ENCODE measurements around the gene XXYLT1. TPM values are rescaled to one million over a fixed set of nuclear protein-coding genes. Genes with fewer than 3 reads are reported as not detected.
A peak's percentile ranks its signal among the peaks of the same experiment; 100 is the strongest.

The XXYLT1 gene
- total and polyA plus RNA-seq, 9 of the 15 experiments (the other 6 are each of a cell fraction or from before 2014, with no cell fraction given), result 1.9 to 18.9 (median 15.0) TPM

GRCh38 chr3:195154111-195154791 lies 116.7 kb downstream of the XXYLT1 start:
- Histone ChIP-seq H3K4me1 (replicated peaks in 1 of 2; ENCODE audit: control insufficient read depth in 2 of 2, insufficient read depth in 2 of 2, low read length in 2 of 2) (peaks cover 45 to 56% of the 10 kb centered on the region in 2 experiments), H3K4me3 (no peak overlapping the region), H3K9ac (ENCODE audit: insufficient read depth in 1 of 2, low read depth in 2 of 2, low read length in 2 of 2) (peak overlapping the region; percentile 57 to 75; a peak in 3 of 4 replicates), H3K27me3 (ENCODE audit: control insufficient read depth in 2 of 2, insufficient read depth in 2 of 2, low read length in 2 of 2) (no peaks in the 10 kb centered on the region), H3K27ac (ENCODE audit: extremely low read depth, low read depth, low read length) (peak overlapping the region; percentile 84), H2AFZ (ENCODE audit: low read depth, low read length) (peak overlapping the region; percentile 85), H3K4me2 (ENCODE audit: insufficient read depth, low read length) (peak overlapping the region; percentile 54), H3K79me2 (ENCODE audit: control insufficient read depth, insufficient read depth, low read length) (peaks cover 9% of the 10 kb centered on the region), H4K20me1 (replicated peaks; ENCODE audit: control insufficient read depth, insufficient read depth, low read length) (no peaks in the 10 kb centered on the region), H3K9me1 (ENCODE audit: control insufficient read depth, insufficient read depth, low read length) (no peaks in the 10 kb centered on the region), H3K36me3 (ENCODE audit: control insufficient read depth, insufficient read depth, low read length) (peaks cover 4% of the 10 kb centered on the region; the same call in 1 of the 3 replicates), H3K9me3 (replicated peaks; ENCODE audit: control insufficient read depth, insufficient read depth, low read depth, low read length) (no peaks in the 10 kb centered on the region)
- BruUV-seq (replicated peaks), result no TSS peak
- CTCF ChIA-PET (ENCODE audit: low intra/inter-chr PET ratio), result no interaction called here
- FAIRE-seq (no peak), ATAC-seq (peak; percentile 12; the same call in 1 of the 3 replicates), DNase-seq (ENCODE audit: extremely low read depth in 1 of 4, low spot score in 3 of 4) (peak in 1 of 4 experiments; percentile 52)
- in situ Hi-C loops (cut with MboI), result no loop called here
- WGBS (ENCODE audit: insufficient coverage, low coverage, missing lambda C conversion rate), result 37% methylated on average over 15 of the region's 16 CpGs
- intact Hi-C loops (cut with micrococcal nuclease), result loop anchor here (5.0 kb wide), 1 partner anchor 37 kb away; no protein-coding TSS in a partner anchor
- POLR2A ChIA-PET, result interaction anchor here (0.7 to 2.4 kb wide), 5 partner anchors 8 to 41 kb away, joined by 3 to 7 read pairs (median 3); no protein-coding TSS in a partner anchor
- TF ChIP-seq RNF2 (IDR thresholded peaks at IDR 0.05) (0 out of 2 replicates have a peak, but pooled peaks have one; percentile 11), RAD21 (CRISPR knock-in tag; conservative IDR thresholded peaks at IDR 0.05 in 1 of 2, IDR thresholded peaks at IDR 0.05 in 1 of 2) (peak in 1 of 2 experiments; percentile 29; a peak in 1 of 4 replicates), MGA (IDR thresholded peaks at IDR 0.05) (peak; percentile 87), ZFP30 (CRISPR knock-in tag; IDR thresholded peaks at IDR 0.05; ENCODE audit: borderline replicate concordance) (no peak), CEBPG (CRISPR knock-in tag; IDR thresholded peaks at IDR 0.05) (no peak), CEBPG (tag; conservative IDR thresholded peaks at IDR 0.05 in 1 of 2, IDR thresholded peaks at IDR 0.05 in 1 of 2) (no peak), MLLT1 (IDR thresholded peaks at IDR 0.05) (0 out of 4 replicates have a peak, but pooled peaks of 1 of the 2 experiments have one; percentile 25), CHCHD3 (CRISPR knock-in tag; IDR thresholded peaks at IDR 0.05) (no peak)

All from K562 (cell line).